Heart left ventricle (tissue), 16 donors: ENCODE results near the gene MGST1. TPM values are rescaled to one million over a fixed set of nuclear protein-coding genes. Genes with fewer than 3 reads are reported as not detected.

ENCODE experiments used
- ATAC-seq, 4 donors: fragments of 200-7000 bp; cut with Tn5 transposase; one replicate each; pipeline ENCODE4 v1.9.1; 2020 to 2022; ENCODE audit warnings: moderate library complexity in 4 of 4, mild to moderate bottlenecking in 3 of 4, moderate number of reproducible peaks in 1 of 4
- DNase-seq, 5 donors: peaks; one replicate each; pipeline ENCODE4 v3.0.0-alpha.2; 2020
- H3K27ac ChIP-seq, 12 donors: fragments of 200-600 bp; sonication (generic) in 4 of 12; one replicate each; pipeline versions ENCODE4 v1.5.0 to v1.8.0; 2016 to 2022; ENCODE audit warnings: mild to moderate bottlenecking in 2 of 12
- H3K27me3 ChIP-seq, 9 donors: fragments of 200-600 bp; sonication (generic) in 2 of 9; one replicate each; pipeline versions ENCODE4 v1.5.1 to v1.8.0; 2016 to 2022; ENCODE audit warnings: mild to moderate bottlenecking in 3 of 9
- H3K36me3 ChIP-seq, 9 donors: fragments of 200-600 bp; sonication (generic) in 2 of 9; one replicate each; pipeline versions ENCODE4 v1.5.0 to v1.8.0; 2018 to 2022; ENCODE audit warnings: mild to moderate bottlenecking in 2 of 9
- H3K4me1 ChIP-seq, 12 donors: fragments of 200-600 bp; sonication (generic) in 4 of 12; one replicate each; pipeline versions ENCODE4 v1.5.0 to v1.8.0; 2016 to 2022; ENCODE audit warnings: mild to moderate bottlenecking in 3 of 12
- H3K4me3 ChIP-seq, 12 donors: fragments of 200-600 bp; sonication (generic) in 4 of 12; one replicate each; pipeline versions ENCODE4 v1.5.0 to v1.8.0; 2017 to 2022; ENCODE audit warnings: mild to moderate bottlenecking in 9 of 12, moderate library complexity in 4 of 12
- H3K9me3 ChIP-seq, 12 donors: fragments of 200-600 bp; sonication (generic) in 4 of 12; one replicate each; pipeline versions ENCODE4 v1.5.0 to v1.8.0; 2016 to 2022; ENCODE audit warnings: mild to moderate bottlenecking in 1 of 12
- CTCF ChIP-seq, 12 donors: fragments of 200-600 bp; sonication (generic) in 4 of 12; IDR thresholded peaks; one replicate each; pipeline versions ENCODE4 v1.5.0 to v1.8.0; 2018 to 2022; ENCODE audit warnings: antibody characterized with exemption in 12 of 12, mild to moderate bottlenecking in 5 of 12
- POLR2A ChIP-seq, 2 donors: fragments of 450-650 bp; IDR thresholded peaks; one replicate each; pipeline ENCODE4 v1.6.1; 2017; ENCODE audit warnings: antibody characterized with exemption in 2 of 2, mild to moderate bottlenecking in 2 of 2, moderate library complexity in 2 of 2
- WGBS, 4 donors: extraction: QIAGEN DNeasy Blood & Tissue Kit in 2 of 4; methylation state at CpG; one replicate each; pipeline versions ENCODE4 v1.1.5 to v1.1.7; 2013 to 2018; 5-methylcytosine and 5-hydroxymethylcytosine counted together
- intact Hi-C, 10 donors: fragments of 100-400 bp; cut with DNase I; formaldehyde crosslinking; loops; one replicate each; pipeline versions ENCODE4 v1.11.1 to v1.14.2; 2022
- polyA plus RNA-seq, 2 donors: library from polyadenylated mRNA; stranded (reverse); fragments of 200-250 nt; gene quantifications; one replicate each; pipeline ENCODE4 v1.2.3, GENCODE V29; 2013
- total RNA-seq, 9 donors: library from RNA; depleted of rRNA in 2 of 9; stranded (reverse); fragments of >200 nt in 2 of 9; fragmentation: NEBNext Ultra II Directional in 3 of 9; extraction: Animal tissue kit (Norgen Biotek cat#: 25700) in 3 of 9; gene quantifications; one replicate each; pipeline versions ENCODE4 v1.1.0 to v1.2.4, GENCODE V29; 2016 to 2023
- donor health status: ischemic (EF 13 %, LVEDD 7.1; RV severe dilation, severe dysfunction).
- donor health status: healthy with polysubstance abuse.
- donor health status: DM: no; HTN: yes; CAD: no.
- donor health status: DM: no; HTN: no; CAD: no.
- donor health status: ischemic (EF 25% LVEDD 6.9; RV normal size, moderate dysfunction).
- donor health status: ischemic (EF 25% LVEDD 5.7; RV mildly dilated, moderate dysfunction).
- donor health status: healthy.
- donor health status: DM: yes; HTN: yes; CAD: no.
- donor health status: ischemic (EF 35%, LVEDD 5.7; RV mildly dilated, moderate dysfunction).
- donor health status: nonischemic (EF 11% LVEDD 7.7; RV severe dilation, severe dysfunction).
- donor health status: DM: yes; HTN: yes; CAD: no.
- donor health status: PGD.
- donor health status: ischemic (EF 29% LVEDD 5.4; RV normal size, mild dysfunction).
- donor health status: nonischemic (EF 23%, LVEDD 6.1; RV moderate dilation, normal function).

MGST1 gene
- total and polyA plus RNA-seq, 11 donors, result 5.0 to 120 (median 21.7) TPM

GRCh38 chr12:16325426-16325825, 22.0 kb upstream of the MGST1 start:
- 8 to 13% (median 9%) methylated on average over 3 of the region's 3 CpGs for WGBS, 4 donors
- Histone ChIP-seq H3K27me3 (no peaks in the 10 kb centered on the region), H3K27ac (no peak overlapping the region), H3K36me3 (no peaks in the 10 kb centered on the region), H3K4me1 (no peaks in the 10 kb centered on the region), H3K4me3 (no peak overlapping the region), H3K9me3 (peaks cover 0 to 12% (median 0%) of the 10 kb centered on the region in 12 donors)
- ATAC-seq, result no peak
- no peak for DNase-seq
- TF ChIP-seq CTCF (IDR thresholded peaks at IDR 0.05) (no peak), POLR2A (IDR thresholded peaks at IDR 0.05) (no peak)
- intact Hi-C loops, result no loop called here

- TF ChIP-seq POLR2A (IDR thresholded peaks at IDR 0.05) (no peak), CTCF (IDR thresholded peaks at IDR 0.05) (no peak)
- Histone ChIP-seq H3K4me1 (no peaks in the 10 kb centered on the region), H3K4me3 (no peak overlapping the region), H3K27me3 (no peaks in the 10 kb centered on the region), H3K27ac (no peak overlapping the region), H3K36me3 (no peaks in the 10 kb centered on the region), H3K9me3 (peaks cover 0 to 12% (median 0%) of the 10 kb centered on the region in 12 donors)
- DNase-seq, result no peak
- 78 to 100% (median 90%) methylated on average over 1 of the region's 1 CpG for WGBS, 4 donors
- no peak for ATAC-seq
- intact Hi-C loops, result no loop called here
These were observed 19.5 kb upstream of the MGST1 start for GRCh38 chr12:16327963-16328362.

- Histone ChIP-seq H3K27ac (no peak overlapping the region), H3K4me3 (no peak overlapping the region), H3K9me3 (peaks cover 0 to 12% (median 0%) of the 10 kb centered on the region in 12 donors), H3K4me1 (no peaks in the 10 kb centered on the region), H3K27me3 (no peaks in the 10 kb centered on the region), H3K36me3 (no peaks in the 10 kb centered on the region)
- ATAC-seq (no peak), DNase-seq (no peak)
- TF ChIP-seq POLR2A (IDR thresholded peaks at IDR 0.05), result no peak
- no peak for TF ChIP-seq CTCF (IDR thresholded peaks at IDR 0.05)
- 66 to 70% (median 69%) methylated on average over 2 of the region's 2 CpGs for WGBS, 4 donors
- intact Hi-C loops, result no loop called here
These were observed 17.9 kb upstream of the MGST1 start for GRCh38 chr12:16329594-16329993.

GRCh38 chr12:16330560-16330959, 16.9 kb upstream of the MGST1 start:
- DNase-seq (no peak), ATAC-seq (no peak)
- intact Hi-C loops, result no loop called here
- Histone ChIP-seq H3K9me3 (peaks cover 0 to 12% (median 0%) of the 10 kb centered on the region in 12 donors), H3K4me3 (no peak overlapping the region), H3K4me1 (no peaks in the 10 kb centered on the region), H3K36me3 (no peaks in the 10 kb centered on the region), H3K27ac (no peak overlapping the region), H3K27me3 (no peaks in the 10 kb centered on the region)
- no peak for TF ChIP-seq CTCF (IDR thresholded peaks at IDR 0.05)
- TF ChIP-seq POLR2A (IDR thresholded peaks at IDR 0.05), result no peak
- WGBS, 4 donors, result 88 to 93% (median 89%) methylated on average over 4 of the region's 4 CpGs
